Vagina (tissue), 2 donors: ENCODE measurements around the gene DNAJC16.

Experiments used
- CTCF ChIP-seq, 3 experiments: fragments of 450-650 bp in 2 of 3; fragments of 200-600 bp in 1 of 3; sonication (generic) in 1 of 3; IDR thresholded peaks; one replicate each; pipeline ENCODE4 v1.5.1; 2017 to 2019; ENCODE audit warnings: antibody characterized with exemption in 3 of 3, mild to moderate bottlenecking in 2 of 3, moderate library complexity in 2 of 3
- POLR2A ChIP-seq, 2 donors: fragments of 450-650 bp; IDR thresholded peaks; one replicate each; pipeline ENCODE4 v1.6.1; 2017; ENCODE audit warnings: antibody characterized with exemption in 2 of 2, mild to moderate bottlenecking in 2 of 2, moderate library complexity in 2 of 2
- POLR2AphosphoS5 ChIP-seq, 2 donors: sonication (generic); formaldehyde crosslinking; IDR thresholded peaks; one replicate each; pipeline ENCODE4 v1.9.0; 2017; ENCODE audit warnings: antibody characterized with exemption in 2 of 2, mild to moderate bottlenecking in 2 of 2, low read depth in 1 of 2; ENCODE audit not compliant: insufficient read depth in 1 of 2

GRCh38 chr1:15543251-15543588 is 16.6 kb downstream of the DNAJC16 start:
- no peak for TF ChIP-seq CTCF (IDR thresholded peaks at IDR 0.05)
- no peak for TF ChIP-seq POLR2A (IDR thresholded peaks at IDR 0.05)
- no peak for TF ChIP-seq POLR2AphosphoS5 (IDR thresholded peaks at IDR 0.05; ENCODE audit: insufficient read depth in 1 of 2, low read depth in 1 of 2)
